ENCODE results near the gene CTNNBL1. TPM values are rescaled to one million over a fixed set of nuclear protein-coding genes. Genes with fewer than 3 reads are reported as not detected.

The CTNNBL1 gene
- total RNA-seq, 3 donors from 2014 or later (not counting 1 experiment from before 2014, with no cell fraction given): 59.1 to 75.6 (median 67.6) TPM

GRCh38 chr20:37796733-37797132 lies 102.9 kb downstream of the CTNNBL1 start:
- ATAC-seq (peak in 1 of 3 donors; percentile 56), DNase-seq (no peak)
- peaks cover 0 to 3% of the 10 kb centered on the region in 2 donors for H3K9me3 Mint-ChIP-seq
- H3K4me3 Mint-ChIP-seq: no peak overlapping the region
- H3K4me3 ChIP-seq (ENCODE audit: low read length): no peak overlapping the region
- no peaks in the 10 kb centered on the region for H3K27me3 Mint-ChIP-seq (ENCODE audit: low read depth in 2 of 2)
- H3K36me3 ChIP-seq (ENCODE audit: control insufficient read depth, insufficient read depth, low read length): peaks cover 16% of the 10 kb centered on the region
- WGBS (ENCODE audit: insufficient coverage): 71% methylated on average over 5 of the region's 7 CpGs
- no peak overlapping the region for H3K27ac ChIP-seq (ENCODE audit: low read length)
- no peaks in the 10 kb centered on the region for H3K4me1 ChIP-seq (ENCODE audit: control insufficient read depth, insufficient read depth, low read length)
- H3K27me3 ChIP-seq (ENCODE audit: control insufficient read depth, insufficient read depth, low read length): no peaks in the 10 kb centered on the region
- intact Hi-C loops (cut with micrococcal nuclease): no loop called here
- H3K36me3 Mint-ChIP-seq: no peaks in the 10 kb centered on the region
- no peaks in the 10 kb centered on the region for H3K9me3 ChIP-seq (ENCODE audit: control insufficient read depth, insufficient read depth, low read length)
- TF ChIP-seq, protein P1, sequence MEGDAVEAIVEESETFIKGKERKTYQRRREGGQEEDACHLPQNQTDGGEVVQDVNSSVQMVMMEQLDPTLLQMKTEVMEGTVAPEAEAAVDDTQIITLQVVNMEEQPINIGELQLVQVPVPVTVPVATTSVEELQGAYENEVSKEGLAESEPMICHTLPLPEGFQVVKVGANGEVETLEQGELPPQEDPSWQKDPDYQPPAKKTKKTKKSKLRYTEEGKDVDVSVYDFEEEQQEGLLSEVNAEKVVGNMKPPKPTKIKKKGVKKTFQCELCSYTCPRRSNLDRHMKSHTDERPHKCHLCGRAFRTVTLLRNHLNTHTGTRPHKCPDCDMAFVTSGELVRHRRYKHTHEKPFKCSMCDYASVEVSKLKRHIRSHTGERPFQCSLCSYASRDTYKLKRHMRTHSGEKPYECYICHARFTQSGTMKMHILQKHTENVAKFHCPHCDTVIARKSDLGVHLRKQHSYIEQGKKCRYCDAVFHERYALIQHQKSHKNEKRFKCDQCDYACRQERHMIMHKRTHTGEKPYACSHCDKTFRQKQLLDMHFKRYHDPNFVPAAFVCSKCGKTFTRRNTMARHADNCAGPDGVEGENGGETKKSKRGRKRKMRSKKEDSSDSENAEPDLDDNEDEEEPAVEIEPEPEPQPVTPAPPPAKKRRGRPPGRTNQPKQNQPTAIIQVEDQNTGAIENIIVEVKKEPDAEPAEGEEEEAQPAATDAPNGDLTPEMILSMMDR (IDR thresholded peaks at IDR 0.05): no peak
- H3K4me1 Mint-ChIP-seq: peaks cover 0 to 6% of the 10 kb centered on the region in 2 donors
- H3K27ac Mint-ChIP-seq: no peak overlapping the region

- H3K27ac Mint-ChIP-seq: no peak overlapping the region
- TF ChIP-seq, protein P1 (IDR thresholded peaks at IDR 0.05): no peak
These were observed 103.9 kb downstream of the CTNNBL1 start for GRCh38 chr20:37797669-37798175.

GRCh38 chr20:37798312-37798711 lies 104.5 kb downstream of the CTNNBL1 start:
- no peak overlapping the region for H3K4me3 Mint-ChIP-seq
- H3K9me3 Mint-ChIP-seq: no peaks in the 10 kb centered on the region
- TF ChIP-seq, protein P1 (IDR thresholded peaks at IDR 0.05): no peak
- H3K36me3 Mint-ChIP-seq: no peaks in the 10 kb centered on the region
- no peaks in the 10 kb centered on the region for H3K27me3 ChIP-seq (ENCODE audit: control insufficient read depth, insufficient read depth, low read length)
- no peak overlapping the region for H3K27ac Mint-ChIP-seq
- H3K4me3 ChIP-seq (ENCODE audit: low read length): no peak overlapping the region
- H3K27me3 Mint-ChIP-seq (ENCODE audit: low read depth in 2 of 2): no peaks in the 10 kb centered on the region
- no peak overlapping the region for H3K27ac ChIP-seq (ENCODE audit: low read length)
- no peak for DNase-seq
- ATAC-seq: no peak
- WGBS (ENCODE audit: insufficient coverage): 100% methylated on average over 2 of the region's 2 CpGs
- peaks cover 14% of the 10 kb centered on the region for H3K36me3 ChIP-seq (ENCODE audit: control insufficient read depth, insufficient read depth, low read length)
- H3K4me1 Mint-ChIP-seq: peaks cover 4 to 19% of the 10 kb centered on the region in 2 donors
- intact Hi-C loops (cut with micrococcal nuclease): no loop called here
- peaks cover 1% of the 10 kb centered on the region for H3K4me1 ChIP-seq (ENCODE audit: control insufficient read depth, insufficient read depth, low read length)
- no peaks in the 10 kb centered on the region for H3K9me3 ChIP-seq (ENCODE audit: control insufficient read depth, insufficient read depth, low read length)

More at GRCh38 chr20:37797669-37798175, 103.9 kb downstream of the CTNNBL1 start:
- H3K9me3 ChIP-seq (ENCODE audit: control insufficient read depth, insufficient read depth, low read length): no peaks in the 10 kb centered on the region
- H3K36me3 Mint-ChIP-seq: no peaks in the 10 kb centered on the region
- H3K4me1 ChIP-seq (ENCODE audit: control insufficient read depth, insufficient read depth, low read length): no peaks in the 10 kb centered on the region
- H3K4me1 Mint-ChIP-seq: peaks cover 2 to 13% of the 10 kb centered on the region in 2 donors
- no peak overlapping the region for H3K4me3 ChIP-seq (ENCODE audit: low read length)
- no peak overlapping the region for H3K4me3 Mint-ChIP-seq
- no peak overlapping the region for H3K27ac ChIP-seq (ENCODE audit: low read length)
- intact Hi-C loops (cut with micrococcal nuclease): no loop called here
- no peaks in the 10 kb centered on the region for H3K9me3 Mint-ChIP-seq
- WGBS (ENCODE audit: insufficient coverage): 92% methylated on average over 4 of the region's 4 CpGs
- H3K27me3 Mint-ChIP-seq (ENCODE audit: low read depth in 2 of 2): no peaks in the 10 kb centered on the region
- DNase-seq (no peak), ATAC-seq (no peak)
- H3K36me3 ChIP-seq (ENCODE audit: control insufficient read depth, insufficient read depth, low read length): peaks cover 14% of the 10 kb centered on the region
- no peaks in the 10 kb centered on the region for H3K27me3 ChIP-seq (ENCODE audit: control insufficient read depth, insufficient read depth, low read length)

GRCh38 chr20:37800618-37801017 lies 106.8 kb downstream of the CTNNBL1 start:
- H3K36me3 ChIP-seq (ENCODE audit: control insufficient read depth, insufficient read depth, low read length): peaks cover 15% of the 10 kb centered on the region
- WGBS (ENCODE audit: insufficient coverage): 67% methylated on average over 4 of the region's 4 CpGs
- intact Hi-C loops (cut with micrococcal nuclease): no loop called here

More at GRCh38 chr20:37800618-37801017, 106.8 kb downstream of the CTNNBL1 start:
- H3K27ac Mint-ChIP-seq: no peak overlapping the region
- TF ChIP-seq, protein P1 (IDR thresholded peaks at IDR 0.05): no peak
- DNase-seq (no peak), ATAC-seq (no peak)
- no peak overlapping the region for H3K4me3 Mint-ChIP-seq
- no peak overlapping the region for H3K4me3 ChIP-seq (ENCODE audit: low read length)
- H3K9me3 ChIP-seq (ENCODE audit: control insufficient read depth, insufficient read depth, low read length): no peaks in the 10 kb centered on the region
- no peaks in the 10 kb centered on the region for H3K36me3 Mint-ChIP-seq
- no peaks in the 10 kb centered on the region for H3K9me3 Mint-ChIP-seq
- no peak overlapping the region for H3K27ac ChIP-seq (ENCODE audit: low read length)
- no peaks in the 10 kb centered on the region for H3K27me3 ChIP-seq (ENCODE audit: control insufficient read depth, insufficient read depth, low read length)
- H3K4me1 ChIP-seq (ENCODE audit: control insufficient read depth, insufficient read depth, low read length): peaks cover 22% of the 10 kb centered on the region
- H3K4me1 Mint-ChIP-seq: peaks cover 22 to 40% of the 10 kb centered on the region in 2 donors
- no peaks in the 10 kb centered on the region for H3K27me3 Mint-ChIP-seq (ENCODE audit: low read depth in 2 of 2)

All from natural killer cell (primary cell).